K562 (cell line): ENCODE results near the gene CNIH1.

Experiments
- CSDE1 ChIP-seq, 2 experiments: fragments of 450-650 bp; IDR thresholded peaks; 2 replicates each; pipeline ENCODE4 v1.6.1; 2016; ENCODE audit warnings: mild to moderate bottlenecking in 1 of 2
- CTCF ChIP-seq, 3 experiments: IDR thresholded peaks in 2 of 3; conservative IDR thresholded peaks in 1 of 3; 2 replicates each; pipeline ENCODE4 v1.5.1; 2011 to 2012; ENCODE audit warnings: low read length in 3 of 3, mild to moderate bottlenecking in 3 of 3, control low read depth in 2 of 3, improper control_type of control experiment in 1 of 3, inconsistent platforms in 1 of 3, low read depth in 1 of 3, mixed read lengths in 1 of 3, moderate library complexity in 1 of 3; ENCODE audit not compliant: insufficient read depth in 2 of 3
- FOXP1 ChIP-seq: sonication (generic); formaldehyde crosslinking; IDR thresholded peaks from 2 replicates; pipeline ENCODE4 v1.8.0; 2022; ENCODE audit warnings: mild to moderate bottlenecking, missing genetic modification reagents
- HDGF ChIP-seq: fragments of 450-650 bp; IDR thresholded peaks from 2 replicates; pipeline ENCODE4 v1.6.1; 2016
- KLF1 ChIP-seq: fragments of 450-650 bp; IDR thresholded peaks from 2 replicates; pipeline ENCODE4 v1.6.1; 2016; ENCODE audit warnings: missing genetic modification characterization, missing compliant biosample characterization
- NR1H2 ChIP-seq: sonication (generic); formaldehyde crosslinking; IDR thresholded peaks from 2 replicates; pipeline ENCODE4 v1.4.0; 2020; ENCODE audit warnings: mild to moderate bottlenecking, missing genetic modification reagents
- POLR2A ChIP-seq: fragments of 450-650 bp; conservative IDR thresholded peaks from 2 replicates; pipeline ENCODE4 v1.6.1; 2016
- REST ChIP-seq, 2 experiments: fragments of 450-650 bp; formaldehyde crosslinking in 1 of 2; IDR thresholded peaks; 2 replicates each; pipeline versions ENCODE4 v1.4.0 to v1.6.1; 2014 to 2020; ENCODE audit warnings: mild to moderate bottlenecking in 2 of 2, borderline replicate concordance in 1 of 2, low read depth in 1 of 2
- TCF7 ChIP-seq: sonication (generic); IDR thresholded peaks from 2 replicates; pipeline ENCODE4 v1.6.1; 2016; ENCODE audit warnings: antibody characterized with exemption, borderline replicate concordance
- ZBTB43 ChIP-seq: sonication (generic); formaldehyde crosslinking; IDR thresholded peaks from 2 replicates; pipeline ENCODE4 v1.8.0; 2023; ENCODE audit warnings: mild to moderate bottlenecking, missing genetic modification reagents
- ZNF274 ChIP-seq: IDR thresholded peaks from 2 replicates; pipeline ENCODE4 v1.6.1; 2011; ENCODE audit warnings: low read depth, mild to moderate bottlenecking, low read length, moderate library complexity, borderline replicate concordance

GRCh38 chr14:54462048-54462447, 20.9 kb upstream of the CNIH1 start:
- TF ChIP-seq ZNF274, result no peak
- TF ChIP-seq KLF1 (tag), result no peak
- no peak for TF ChIP-seq FOXP1 (CRISPR knock-in tag)
- TF ChIP-seq ZBTB43 (CRISPR knock-in tag), result no peak
- TF ChIP-seq HDGF, result no peak
- TF ChIP-seq POLR2A, result no peak
- no peak for TF ChIP-seq NR1H2
- no peak for TF ChIP-seq TCF7
- TF ChIP-seq REST (IDR thresholded peaks at IDR 0.05; ENCODE audit: borderline replicate concordance), result no peak
- no peak for TF ChIP-seq REST (CRISPR knock-in tag; IDR thresholded peaks at IDR 0.05; ENCODE audit: low read depth)
- no peak for TF ChIP-seq CTCF (IDR thresholded peaks at IDR 0.05 in 2 of 3, conservative IDR thresholded peaks at IDR 0.05 in 1 of 3; ENCODE audit: insufficient read depth in 2 of 3, low read depth in 1 of 3, low read length in 3 of 3)
- TF ChIP-seq CSDE1 (IDR thresholded peaks at IDR 0.05), result no peak
